HG02678 (cell line): ENCODE results near the gene DTNB.

ENCODE experiments used
- ATAC-seq: cut with Tn5 transposase; IDR thresholded peaks from one replicate; pipeline ENCODE4 v1.9.1; 2021; ENCODE audit warnings: mild to moderate bottlenecking, moderate library complexity; ENCODE audit not compliant: unreplicated experiment

DTNB gene

GRCh38 chr2:25375371-25375988 is 297.9 kb downstream of the DTNB start:
- no peak for ATAC-seq

- ATAC-seq, result no peak
Observed at GRCh38 chr2:25374827-25375226, 298.6 kb downstream of the DTNB start.

GRCh38 chr2:25374411-25374810 is 299.0 kb downstream of the DTNB start:
- no peak for ATAC-seq

- ATAC-seq, result no peak
Observed at GRCh38 chr2:25373269-25373981, 300.0 kb downstream of the DTNB start.

GRCh38 chr2:25372405-25373268 is 300.7 kb downstream of the DTNB start:
- ATAC-seq, result no peak

- ATAC-seq, result no peak
Observed at GRCh38 chr2:25371253-25372241, 301.8 kb downstream of the DTNB start.

- no peak for ATAC-seq
Observed at GRCh38 chr2:25369876-25370275, 303.5 kb downstream of the DTNB start.

- no peak for ATAC-seq
Observed at GRCh38 chr2:25369439-25369838, 303.9 kb downstream of the DTNB start.

- no peak for ATAC-seq
Observed at GRCh38 chr2:25368660-25369059, 304.7 kb downstream of the DTNB start.

GRCh38 chr2:25367296-25367695 is 306.1 kb downstream of the DTNB start:
- no peak for ATAC-seq

GRCh38 chr2:25366629-25367028 is 306.7 kb downstream of the DTNB start:
- ATAC-seq, result no peak

GRCh38 chr2:25365241-25365640 is 308.1 kb downstream of the DTNB start:
- no peak for ATAC-seq

- no peak for ATAC-seq
Observed at GRCh38 chr2:25363733-25364132, 309.6 kb downstream of the DTNB start.

- ATAC-seq, result peak; percentile 68
Observed at GRCh38 chr2:25362434-25363145, 310.8 kb downstream of the DTNB start.

- peak; percentile 84 for ATAC-seq
Observed at GRCh38 chr2:25362049-25362433, 311.3 kb downstream of the DTNB start.

- no peak for ATAC-seq
Observed at GRCh38 chr2:25361261-25362048, 311.9 kb downstream of the DTNB start.

- ATAC-seq, result no peak
Observed at GRCh38 chr2:25358836-25359235, 314.5 kb downstream of the DTNB start.

GRCh38 chr2:25358249-25358815 is 315.0 kb downstream of the DTNB start:
- ATAC-seq, result no peak

GRCh38 chr2:25356088-25356487 is 317.3 kb downstream of the DTNB start:
- ATAC-seq, result no peak
